Measurements from ENCODE around the gene GRK1. TPM values are rescaled to one million over a fixed set of nuclear protein-coding genes. Genes with fewer than 3 reads are reported as not detected.
"Not testable (repeated sequence)": the region's sequence is repeated elsewhere in the genome, so short reads cannot be mapped to it uniquely, and the experiment has no call there.

The GRK1 gene
- polyA plus RNA-seq, 1 donor = 0.16 TPM

- H3K36me3 ChIP-seq (ENCODE audit: control insufficient read depth, insufficient read depth, low read length) = peaks cover 48% of the 10 kb centered on the region
- DNase-seq = no peak
- H3K27me3 ChIP-seq (ENCODE audit: control insufficient read depth, insufficient read depth, low read length) = no peaks in the 10 kb centered on the region
- no peak overlapping the region for H3K27ac ChIP-seq (ENCODE audit: low read length)
- H3K9me3 ChIP-seq (ENCODE audit: control insufficient read depth, low read depth, low read length) = peaks cover 4% of the 10 kb centered on the region
- H3K4me3 ChIP-seq (ENCODE audit: low read length) = no peak overlapping the region
- H3K4me1 ChIP-seq (ENCODE audit: control insufficient read depth, insufficient read depth, low read length) = no peaks in the 10 kb centered on the region
- WGBS (ENCODE audit: insufficient coverage, low lambda C conversion rate) = no CpG with 5 or more reads among the region's 9 CpGs
These were observed 42.8 kb upstream of the GRK1 start for GRCh38 chr13:113624235-113624587.

GRCh38 chr13:113624640-113625304 is 42.2 kb upstream of the GRK1 start:
- peaks cover 50% of the 10 kb centered on the region for H3K36me3 ChIP-seq (ENCODE audit: control insufficient read depth, insufficient read depth, low read length)
- no CpG with 5 or more reads among the region's 14 CpGs for WGBS (ENCODE audit: insufficient coverage, low lambda C conversion rate)
- not testable (repeated sequence) for H3K27ac ChIP-seq (ENCODE audit: low read length)

GRCh38 chr13:113625965-113626721 is 40.9 kb upstream of the GRK1 start:
- no peaks in the 10 kb centered on the region for H3K27me3 ChIP-seq (ENCODE audit: control insufficient read depth, insufficient read depth, low read length)
- no CpG with 5 or more reads among the region's 24 CpGs for WGBS (ENCODE audit: insufficient coverage, low lambda C conversion rate)
- H3K9me3 ChIP-seq (ENCODE audit: control insufficient read depth, low read depth, low read length) = peaks cover 4% of the 10 kb centered on the region
- H3K27ac ChIP-seq (ENCODE audit: low read length) = no peak overlapping the region
- H3K4me3 ChIP-seq (ENCODE audit: low read length) = no peak overlapping the region
- H3K36me3 ChIP-seq (ENCODE audit: control insufficient read depth, insufficient read depth, low read length) = peaks cover 55% of the 10 kb centered on the region
- no peak for DNase-seq
- no peaks in the 10 kb centered on the region for H3K4me1 ChIP-seq (ENCODE audit: control insufficient read depth, insufficient read depth, low read length)

More at GRCh38 chr13:113624640-113625304, 42.2 kb upstream of the GRK1 start:
- H3K9me3 ChIP-seq (ENCODE audit: control insufficient read depth, low read depth, low read length); H3K4me3 ChIP-seq (ENCODE audit: low read length); H3K27me3 ChIP-seq (ENCODE audit: control insufficient read depth, insufficient read depth, low read length); DNase-seq; H3K4me1 ChIP-seq (ENCODE audit: control insufficient read depth, insufficient read depth, low read length): not testable (repeated sequence)

GRCh38 chr13:113627136-113627535 is 39.9 kb upstream of the GRK1 start:
- H3K27ac ChIP-seq (ENCODE audit: low read length) = no peak overlapping the region
- no peaks in the 10 kb centered on the region for H3K27me3 ChIP-seq (ENCODE audit: control insufficient read depth, insufficient read depth, low read length)
- H3K4me3 ChIP-seq (ENCODE audit: low read length) = no peak overlapping the region
- H3K9me3 ChIP-seq (ENCODE audit: control insufficient read depth, low read depth, low read length) = peaks cover 4% of the 10 kb centered on the region
- WGBS (ENCODE audit: insufficient coverage, low lambda C conversion rate) = 80% methylated on average over 1 of the region's 16 CpGs
- no peak for DNase-seq
- peaks cover 64% of the 10 kb centered on the region for H3K36me3 ChIP-seq (ENCODE audit: control insufficient read depth, insufficient read depth, low read length)
- H3K4me1 ChIP-seq (ENCODE audit: control insufficient read depth, insufficient read depth, low read length) = no peaks in the 10 kb centered on the region

- Histone ChIP-seq H3K9me3 (ENCODE audit: control insufficient read depth, low read depth, low read length) (no peaks in the 10 kb centered on the region), H3K36me3 (ENCODE audit: control insufficient read depth, insufficient read depth, low read length) (peaks cover 65% of the 10 kb centered on the region), H3K4me1 (ENCODE audit: control insufficient read depth, insufficient read depth, low read length) (no peaks in the 10 kb centered on the region), H3K4me3 (ENCODE audit: low read length) (no peak overlapping the region), H3K27ac (ENCODE audit: low read length) (no peak overlapping the region), H3K27me3 (ENCODE audit: control insufficient read depth, insufficient read depth, low read length) (no peaks in the 10 kb centered on the region)
- DNase-seq = peak in 1 of 2 donors; percentile 10
- WGBS (ENCODE audit: insufficient coverage, low lambda C conversion rate) = no CpG with 5 or more reads among the region's 30 CpGs
These were observed 38.4 kb upstream of the GRK1 start for GRCh38 chr13:113628291-113629270.

GRCh38 chr13:113629866-113630265 is 37.2 kb upstream of the GRK1 start:
- no CpG with 5 or more reads among the region's 17 CpGs for WGBS (ENCODE audit: insufficient coverage, low lambda C conversion rate)
- Histone ChIP-seq H3K27me3 (ENCODE audit: control insufficient read depth, insufficient read depth, low read length) (no peaks in the 10 kb centered on the region), H3K27ac (ENCODE audit: low read length) (no peak overlapping the region), H3K9me3 (ENCODE audit: control insufficient read depth, low read depth, low read length) (no peaks in the 10 kb centered on the region), H3K36me3 (ENCODE audit: control insufficient read depth, insufficient read depth, low read length) (peaks cover 67% of the 10 kb centered on the region), H3K4me1 (ENCODE audit: control insufficient read depth, insufficient read depth, low read length) (no peaks in the 10 kb centered on the region), H3K4me3 (ENCODE audit: low read length) (no peak overlapping the region)
- DNase-seq = no peak

GRCh38 chr13:113630296-113630695 is 36.7 kb upstream of the GRK1 start:
- no CpG with 5 or more reads among the region's 11 CpGs for WGBS (ENCODE audit: insufficient coverage, low lambda C conversion rate)
- H3K4me1 ChIP-seq (ENCODE audit: control insufficient read depth, insufficient read depth, low read length) = no peaks in the 10 kb centered on the region
- H3K27me3 ChIP-seq (ENCODE audit: control insufficient read depth, insufficient read depth, low read length) = no peaks in the 10 kb centered on the region
- no peaks in the 10 kb centered on the region for H3K9me3 ChIP-seq (ENCODE audit: control insufficient read depth, low read depth, low read length)
- DNase-seq = no peak
- no peak overlapping the region for H3K4me3 ChIP-seq (ENCODE audit: low read length)
- H3K27ac ChIP-seq (ENCODE audit: low read length) = no peak overlapping the region
- H3K36me3 ChIP-seq (ENCODE audit: control insufficient read depth, insufficient read depth, low read length) = peaks cover 70% of the 10 kb centered on the region

- Histone ChIP-seq H3K4me3 (ENCODE audit: low read length) (no peak overlapping the region), H3K9me3 (ENCODE audit: control insufficient read depth, low read depth, low read length) (no peaks in the 10 kb centered on the region), H3K4me1 (ENCODE audit: control insufficient read depth, insufficient read depth, low read length) (no peaks in the 10 kb centered on the region), H3K36me3 (ENCODE audit: control insufficient read depth, insufficient read depth, low read length) (peaks cover 75% of the 10 kb centered on the region), H3K27me3 (ENCODE audit: control insufficient read depth, insufficient read depth, low read length) (no peaks in the 10 kb centered on the region), H3K27ac (ENCODE audit: low read length) (no peak overlapping the region)
- DNase-seq = no peak
- no CpG with 5 or more reads among the region's 6 CpGs for WGBS (ENCODE audit: insufficient coverage, low lambda C conversion rate)
These were observed 36.2 kb upstream of the GRK1 start for GRCh38 chr13:113630804-113631203.

- peaks cover 80% of the 10 kb centered on the region for H3K36me3 ChIP-seq (ENCODE audit: control insufficient read depth, insufficient read depth, low read length)
- no peak overlapping the region for H3K4me3 ChIP-seq (ENCODE audit: low read length)
- no peak for DNase-seq
- WGBS (ENCODE audit: insufficient coverage, low lambda C conversion rate) = 93% methylated on average over 4 of the region's 42 CpGs
- H3K27ac ChIP-seq (ENCODE audit: low read length) = no peak overlapping the region
- H3K27me3 ChIP-seq (ENCODE audit: control insufficient read depth, insufficient read depth, low read length) = no peaks in the 10 kb centered on the region
- H3K9me3 ChIP-seq (ENCODE audit: control insufficient read depth, low read depth, low read length) = peaks cover 3% of the 10 kb centered on the region
- H3K4me1 ChIP-seq (ENCODE audit: control insufficient read depth, insufficient read depth, low read length) = no peaks in the 10 kb centered on the region
These were observed 35.5 kb upstream of the GRK1 start for GRCh38 chr13:113631341-113632095.
